ENCODE data around the gene TNFRSF25.

TNFRSF25 gene

DNA sequence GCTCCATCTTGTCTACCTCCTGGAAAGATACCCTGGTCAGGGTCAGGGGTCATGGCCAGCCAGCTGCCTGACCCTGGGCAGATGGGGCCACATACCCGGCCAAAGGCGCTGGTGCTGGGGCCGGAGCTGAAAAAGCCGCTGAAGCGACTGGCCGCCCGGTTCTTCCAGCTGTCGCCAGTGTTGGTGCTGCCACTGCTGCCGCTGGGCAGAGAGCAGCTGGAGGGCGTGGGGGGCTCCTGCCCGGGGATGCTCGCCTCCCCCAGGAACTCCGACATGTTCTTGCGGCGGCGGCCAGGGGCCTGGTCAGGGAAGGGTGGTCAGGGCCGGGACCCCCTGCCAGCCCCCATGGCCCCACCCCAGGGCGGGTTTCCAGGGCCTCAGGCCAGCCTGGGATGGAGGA lies 7.2 kb upstream of the TNFRSF25 start:
- DNase-seq (ENCODE audit: low read depth) = no peak
- H3K4me3 ChIP-seq (ENCODE audit: low read depth, low read length) = no peak overlapping the region

DNA sequence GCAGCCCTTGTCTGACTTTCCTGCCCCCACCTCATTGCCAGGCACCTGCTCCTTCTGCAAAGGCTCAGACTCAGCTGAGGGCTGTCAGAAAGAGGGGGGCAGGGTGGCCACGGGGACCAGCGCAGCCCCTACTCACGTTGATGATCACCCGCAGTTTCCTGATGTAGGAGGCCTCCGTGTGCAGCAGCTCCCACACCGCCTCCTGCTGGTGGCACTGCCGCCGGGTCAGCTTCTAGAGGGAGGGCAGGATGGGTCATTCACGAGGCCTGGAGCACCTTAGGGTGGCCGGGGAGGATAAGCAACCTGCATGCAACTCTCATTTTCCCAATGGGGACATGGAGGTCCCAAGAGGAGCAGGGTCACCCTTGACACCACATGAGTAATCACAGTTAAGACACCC lies 6.4 kb upstream of the TNFRSF25 start:
- no peak for DNase-seq (ENCODE audit: low read depth)
- H3K4me3 ChIP-seq (ENCODE audit: low read depth, low read length) = no peak overlapping the region

DNA sequence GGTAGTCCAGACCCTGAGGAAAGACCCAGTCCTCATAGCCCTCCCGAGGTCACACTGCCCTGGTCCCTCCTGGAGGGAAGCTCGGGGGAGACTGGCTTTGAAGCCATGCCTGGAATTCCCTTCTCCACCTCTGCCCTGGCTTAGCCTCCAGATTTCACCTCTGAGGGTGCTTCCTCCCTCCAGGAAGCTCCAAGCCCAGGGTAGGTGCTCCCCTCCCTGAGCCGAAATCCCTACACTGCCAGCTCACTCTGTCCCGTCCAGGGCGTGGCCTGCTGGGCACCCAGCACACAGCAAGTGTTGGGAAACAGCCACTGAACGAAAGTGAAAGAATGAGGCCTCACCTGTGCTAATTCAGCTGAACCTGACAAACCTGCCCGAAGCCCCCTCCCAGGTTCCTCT lies 6.0 kb upstream of the TNFRSF25 start:
- no peak overlapping the region for H3K4me3 ChIP-seq (ENCODE audit: low read depth, low read length)
- no peak for DNase-seq (ENCODE audit: low read depth)

DNA sequence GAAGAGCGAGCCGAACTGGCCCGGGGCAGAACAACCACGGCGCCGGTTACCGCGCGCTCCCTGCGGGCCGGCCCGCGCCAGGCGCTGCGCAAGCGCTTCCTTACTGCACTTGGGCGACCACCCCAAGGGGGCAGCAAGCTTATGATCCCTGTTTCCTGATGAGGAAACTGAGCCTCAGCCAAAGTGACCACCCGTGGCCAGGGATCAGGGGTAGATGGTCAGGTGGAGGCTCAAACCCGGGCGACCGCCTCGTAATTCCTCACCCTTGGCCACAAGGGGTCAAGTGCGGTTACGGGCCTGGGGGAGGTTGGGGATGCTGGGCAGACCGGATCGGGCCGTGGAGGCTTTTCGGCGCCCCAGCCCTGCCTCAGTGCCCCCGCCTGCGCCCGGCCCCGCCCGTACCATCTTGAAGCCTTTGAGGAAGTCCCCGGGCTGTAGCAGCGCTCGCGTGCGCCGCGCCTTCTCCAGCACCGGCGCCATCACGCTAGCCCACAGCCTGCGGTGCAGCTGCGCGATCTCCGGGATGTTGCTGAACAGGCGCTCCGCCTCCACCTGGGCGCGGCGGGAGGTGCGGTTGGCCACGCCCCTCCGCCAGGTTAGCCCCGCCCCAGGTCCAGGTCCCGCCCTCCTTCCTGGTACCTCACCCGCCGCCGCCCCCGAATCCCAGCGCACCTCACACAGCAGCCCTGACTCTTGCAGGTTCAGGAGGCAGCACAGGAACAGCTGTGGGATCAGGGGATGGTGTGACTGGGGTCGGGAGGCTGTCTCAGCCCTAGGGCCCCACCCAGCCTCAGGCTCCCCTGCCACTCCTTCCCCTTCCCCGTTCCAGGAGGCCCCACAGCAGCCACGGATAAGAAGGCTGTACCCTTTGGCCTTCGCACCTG lies 5.4 kb upstream of the TNFRSF25 start:
- DNase-seq (ENCODE audit: low read depth) = no peak
- no peak overlapping the region for H3K4me3 ChIP-seq (ENCODE audit: low read depth, low read length)

DNA sequence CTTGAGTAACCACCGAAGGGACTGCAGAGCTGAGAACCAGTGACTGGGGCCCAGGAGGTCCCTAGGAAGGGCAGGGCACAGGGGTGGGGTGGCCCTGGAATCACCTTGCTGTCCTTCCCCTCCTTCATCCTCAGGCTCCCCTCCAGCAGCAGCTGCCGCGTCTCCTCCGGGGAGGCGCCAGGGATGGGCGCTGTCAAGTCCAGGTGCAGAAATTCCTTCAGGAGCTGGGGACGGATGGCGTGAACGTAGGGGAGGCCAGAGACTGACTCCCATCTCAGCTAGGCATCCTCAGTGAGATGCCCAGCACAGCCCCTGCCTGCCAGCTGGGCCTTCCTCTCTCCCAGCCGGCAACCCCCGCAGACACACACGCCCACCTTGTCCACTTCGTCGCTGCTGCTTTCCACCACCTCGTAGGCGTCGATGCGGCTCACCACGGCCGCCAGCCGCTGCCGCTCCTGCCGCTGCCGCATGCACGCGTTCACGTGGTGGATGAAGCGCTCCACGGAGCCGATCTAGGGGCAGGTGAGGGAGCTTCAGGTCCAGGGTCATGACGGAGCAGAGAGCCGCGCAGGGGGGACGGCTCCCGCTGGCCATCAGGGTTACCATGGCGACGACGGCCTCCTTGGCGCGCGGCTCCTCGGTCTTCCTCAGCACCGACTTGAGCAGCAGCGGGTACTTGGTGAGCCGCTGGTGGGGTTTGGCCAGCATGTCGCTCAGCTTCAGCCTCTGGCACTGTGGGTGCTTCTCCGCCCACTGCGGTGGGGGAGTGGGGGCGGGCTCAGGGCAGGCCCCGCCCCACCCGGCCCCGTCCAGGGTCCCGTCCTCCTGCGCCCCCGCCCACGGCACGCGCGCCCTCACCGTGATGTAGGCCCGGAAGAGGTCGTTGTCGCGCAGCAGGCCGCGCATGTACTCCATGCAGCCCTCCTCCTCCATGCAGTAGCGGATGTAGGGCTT lies 4.4 kb upstream of the TNFRSF25 start:
- DNase-seq (ENCODE audit: low read depth) = no peak
- no peak overlapping the region for H3K4me3 ChIP-seq (ENCODE audit: low read depth, low read length)

DNA sequence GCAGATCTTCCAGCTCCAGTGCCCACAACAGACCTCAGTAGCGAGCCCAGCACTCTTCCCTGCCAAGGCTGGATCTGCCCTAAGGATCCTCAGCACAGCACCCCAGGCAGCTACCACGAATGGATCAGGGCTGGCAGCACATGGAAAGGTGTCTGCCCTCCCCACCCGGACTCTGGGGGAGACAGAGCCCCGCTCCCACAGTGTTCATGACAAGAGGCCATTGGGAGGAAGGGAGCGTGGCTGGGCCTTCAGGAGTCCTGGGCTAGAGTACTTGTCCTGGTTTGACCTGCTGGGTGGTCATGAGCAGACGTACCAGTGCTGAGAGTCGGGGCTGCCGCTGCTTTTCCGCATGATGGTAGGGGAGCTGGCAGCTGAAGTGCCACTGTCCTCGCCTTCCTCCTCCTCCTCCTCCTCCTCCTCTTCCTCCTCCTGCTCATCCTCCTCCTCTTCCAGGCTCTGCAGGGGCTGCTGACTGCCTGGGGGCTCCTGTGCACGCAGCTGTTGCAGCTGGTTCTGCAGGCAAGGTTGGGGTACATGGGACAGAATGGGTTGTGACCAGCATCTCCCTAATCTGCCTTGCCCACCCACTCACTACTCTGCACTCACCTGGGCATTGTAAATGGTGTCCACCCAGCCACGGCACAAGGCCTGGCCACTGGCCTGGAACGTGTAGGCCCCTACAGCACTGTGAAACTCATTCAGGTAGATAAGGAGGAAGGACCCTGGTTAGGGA lies 2.9 kb upstream of the TNFRSF25 start:
- H3K4me3 ChIP-seq (ENCODE audit: low read depth, low read length) = no peak overlapping the region
- no peak for DNase-seq (ENCODE audit: low read depth)

DNA sequence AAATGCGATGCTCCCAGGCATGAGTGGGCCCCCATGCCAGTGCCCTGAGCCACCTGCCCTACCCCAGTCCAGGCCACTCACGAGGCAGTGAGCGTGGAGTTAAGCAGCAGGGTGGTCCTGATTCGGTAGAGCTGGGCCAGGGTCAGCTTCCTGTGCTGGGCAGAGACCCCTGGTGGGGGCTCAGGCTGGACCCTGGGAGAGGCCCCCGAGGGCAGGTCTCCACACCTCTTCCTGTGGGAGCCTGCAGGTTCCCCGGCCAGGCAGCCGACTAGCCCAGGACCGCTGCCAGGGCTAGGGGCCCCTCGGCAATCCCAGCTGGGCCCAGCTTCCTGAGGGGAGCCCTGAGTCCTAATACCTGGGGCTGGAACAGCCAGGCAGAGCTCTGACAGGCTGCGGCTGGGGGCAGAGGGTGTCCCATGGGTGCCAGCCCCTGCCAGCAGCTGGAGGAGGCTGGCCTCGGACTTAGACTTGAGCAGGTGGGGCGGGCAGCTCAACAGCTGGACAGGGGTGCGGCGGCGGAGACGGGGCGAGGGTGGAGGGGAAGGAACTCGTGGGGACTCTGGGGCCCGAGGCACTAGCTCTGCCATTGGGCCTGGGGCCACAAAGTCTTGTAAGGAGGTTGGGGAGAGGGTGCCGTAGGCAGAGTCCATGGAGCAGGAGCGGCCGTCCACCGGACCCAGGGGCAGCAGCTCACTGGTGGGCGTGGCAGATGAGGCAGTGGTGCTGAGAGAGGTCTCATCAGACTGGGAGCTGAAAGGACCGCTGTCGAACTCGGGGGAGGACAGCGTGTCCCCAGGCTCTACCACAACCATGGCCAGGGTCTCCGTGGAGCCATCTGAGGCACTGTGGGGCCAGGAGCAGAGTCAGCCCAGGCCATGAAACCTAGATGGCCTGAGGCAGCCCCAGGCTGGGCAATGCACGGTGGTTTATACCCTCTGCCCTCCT lies 2.0 kb upstream of the TNFRSF25 start:
- H3K4me3 ChIP-seq (ENCODE audit: low read depth, low read length) = no peak overlapping the region
- DNase-seq (ENCODE audit: low read depth) = no peak

DNA sequence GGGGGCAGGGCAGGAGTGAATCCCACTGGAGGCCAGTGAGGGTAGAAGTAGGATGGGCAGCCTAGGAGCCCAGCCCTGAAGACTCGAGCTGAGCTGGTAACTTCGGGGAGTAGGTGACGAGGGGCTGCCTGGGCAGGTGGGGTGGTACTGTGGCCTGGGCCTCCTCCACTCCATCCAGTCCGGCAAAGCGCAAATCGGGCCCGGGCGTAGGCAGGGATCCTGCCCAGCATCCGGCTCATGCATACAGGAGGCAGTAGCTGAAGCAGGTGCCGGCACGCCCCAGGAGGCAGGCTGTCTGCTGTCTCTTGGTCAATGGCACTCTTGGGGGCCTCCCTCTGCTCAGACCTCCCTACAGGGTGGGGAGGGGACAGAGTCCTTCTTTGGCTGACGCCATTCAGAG lies 1.3 kb upstream of the TNFRSF25 start:
- DNase-seq (ENCODE audit: low read depth) = no peak
- no peak overlapping the region for H3K4me3 ChIP-seq (ENCODE audit: low read depth, low read length)

DNA sequence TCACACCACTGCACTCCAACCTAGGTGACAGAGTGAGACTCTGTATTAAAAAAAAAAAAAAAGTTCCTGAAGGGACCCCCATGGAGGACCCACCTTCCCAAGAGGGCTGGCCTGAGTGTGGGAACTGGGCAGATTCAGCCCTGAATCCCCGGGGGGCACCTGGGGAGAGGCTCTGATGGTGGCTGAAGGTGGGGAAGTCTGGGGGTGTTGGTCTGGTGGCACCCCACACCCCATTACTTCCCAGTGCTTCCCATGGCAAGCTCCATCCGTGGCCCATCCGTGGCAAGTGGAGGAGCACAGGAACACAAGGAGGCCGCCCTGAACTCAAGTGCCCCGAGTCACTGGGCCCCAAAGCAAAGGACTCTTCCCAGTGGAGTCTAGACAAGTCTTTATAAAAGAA lies 778 bp upstream of the TNFRSF25 start:
- H3K4me3 ChIP-seq (ENCODE audit: low read depth, low read length) = no peak overlapping the region
- DNase-seq (ENCODE audit: low read depth) = no peak

DNA sequence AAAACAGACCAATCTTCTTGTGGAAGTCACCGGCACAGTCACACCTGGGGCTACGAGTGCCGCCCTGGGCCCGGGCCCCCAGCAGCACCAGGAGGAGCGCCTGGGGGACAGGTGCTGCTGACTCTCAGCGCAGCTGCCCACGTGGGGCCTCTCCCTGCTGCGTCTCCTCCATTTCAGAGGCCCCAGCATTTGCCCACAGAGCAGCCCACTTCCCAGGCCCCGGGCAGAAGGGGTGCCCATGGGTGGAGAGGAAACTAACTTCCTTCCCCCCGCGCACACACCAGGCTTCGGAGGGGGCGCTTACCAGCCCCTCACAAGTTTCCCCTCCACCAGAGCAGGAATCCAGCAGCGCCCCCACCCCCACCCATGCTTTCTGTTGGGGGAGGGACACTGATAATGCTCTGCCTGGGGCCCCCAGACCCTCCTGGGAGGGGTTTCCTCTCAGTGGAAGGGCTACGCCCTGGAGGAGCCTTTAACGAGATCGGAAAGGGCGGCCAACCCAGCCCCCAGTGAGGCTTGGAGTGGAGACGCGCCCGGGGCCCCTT lies 440 bp downstream of the TNFRSF25 start:
- no peak for DNase-seq (ENCODE audit: low read depth)
- no peak overlapping the region for H3K4me3 ChIP-seq (ENCODE audit: low read depth, low read length)

DNA sequence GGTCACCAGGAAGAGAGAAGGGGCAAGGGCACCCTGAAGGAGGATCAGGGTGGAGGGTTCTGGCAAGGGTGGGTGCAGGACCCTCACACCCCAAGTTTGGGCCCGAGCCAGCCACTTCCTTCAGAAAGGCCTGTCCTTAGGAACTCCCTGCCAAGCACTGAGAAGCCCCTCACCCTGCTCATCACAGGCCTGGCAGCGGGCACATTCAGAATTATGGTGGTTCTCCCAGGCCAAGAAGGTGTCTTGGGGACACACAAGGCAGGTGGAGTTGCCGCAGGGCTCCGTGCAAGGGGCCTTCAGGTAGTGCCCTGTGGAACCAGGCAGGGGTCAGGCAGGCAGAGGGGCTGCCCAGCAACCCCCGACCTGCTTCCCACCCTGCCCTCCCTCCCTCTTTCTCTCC lies 1.1 kb downstream of the TNFRSF25 start:
- no peak overlapping the region for H3K4me3 ChIP-seq (ENCODE audit: low read depth, low read length)
- DNase-seq (ENCODE audit: low read depth) = no peak

DNA sequence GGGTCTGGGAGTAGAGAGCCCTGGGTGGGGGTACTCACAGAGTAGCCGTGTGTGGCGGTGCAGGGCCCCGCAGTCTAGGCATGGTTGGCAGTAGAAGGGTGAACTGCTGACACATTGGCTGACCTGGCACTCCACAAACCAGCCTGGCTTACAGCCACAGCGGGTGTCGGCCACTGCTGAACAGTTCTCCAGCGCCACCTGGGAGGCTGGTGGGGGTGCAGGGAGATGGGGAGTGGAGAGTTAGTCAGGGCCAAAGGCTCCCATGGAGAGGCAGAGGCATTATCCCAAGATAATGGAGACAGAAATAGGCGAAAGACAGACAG lies 1.5 kb downstream of the TNFRSF25 start:
- H3K4me3 ChIP-seq (ENCODE audit: low read depth, low read length) = no peak overlapping the region
- DNase-seq (ENCODE audit: low read depth) = no peak

DNA sequence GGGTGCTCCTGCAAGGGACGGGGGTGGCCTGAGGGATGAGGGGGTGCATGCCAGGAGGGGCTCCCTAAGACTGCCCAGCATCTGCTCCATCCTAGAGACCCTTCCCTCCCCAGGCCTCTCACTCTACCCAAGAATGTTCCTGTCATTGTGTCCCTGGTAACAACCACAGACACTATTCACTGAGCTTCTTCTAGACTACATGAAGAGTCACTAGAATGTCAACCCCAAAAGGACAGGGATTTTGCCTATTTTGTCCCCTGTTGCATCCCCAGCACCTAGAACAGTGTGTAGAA lies 2.9 kb downstream of the TNFRSF25 start:
- DNase-seq (ENCODE audit: low read depth) = no peak
- no peak overlapping the region for H3K4me3 ChIP-seq (ENCODE audit: low read depth, low read length)

DNA sequence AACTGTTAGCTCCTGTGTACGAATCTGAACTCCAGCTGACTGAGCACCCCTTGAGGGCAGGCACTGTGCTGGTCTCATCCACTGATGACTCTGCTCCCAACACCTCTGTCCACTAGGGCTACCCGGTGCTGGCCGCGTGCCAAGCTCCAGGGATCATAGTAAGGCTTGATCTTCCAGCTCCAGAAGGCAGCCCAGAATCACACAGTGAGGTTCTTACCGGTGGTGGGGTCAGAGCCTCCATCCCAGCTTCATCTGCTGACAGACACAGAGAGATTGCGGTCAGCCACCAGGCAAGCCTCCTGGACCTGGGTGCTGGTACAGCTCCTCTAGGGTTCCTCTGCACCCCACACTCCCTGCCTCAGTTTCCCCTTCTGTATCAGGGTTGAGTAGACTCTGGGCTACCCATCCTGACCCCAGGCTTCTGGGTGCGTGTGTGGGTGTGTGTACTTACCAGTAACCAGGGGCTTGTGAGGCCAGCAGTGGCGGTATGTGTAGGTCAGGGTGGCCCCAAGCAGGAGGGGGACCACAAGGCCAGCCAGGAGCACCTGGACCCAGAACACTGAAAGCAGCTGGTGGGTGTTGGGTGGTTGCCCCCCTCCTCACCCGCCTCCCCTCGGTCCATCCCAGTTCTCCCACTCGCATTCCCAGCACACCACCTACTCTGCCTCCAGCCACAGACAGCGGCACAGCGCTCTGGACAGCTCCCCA lies 3.4 kb downstream of the TNFRSF25 start:
- DNase-seq (ENCODE audit: low read depth) = no peak
- no peak overlapping the region for H3K4me3 ChIP-seq (ENCODE audit: low read depth, low read length)

DNA sequence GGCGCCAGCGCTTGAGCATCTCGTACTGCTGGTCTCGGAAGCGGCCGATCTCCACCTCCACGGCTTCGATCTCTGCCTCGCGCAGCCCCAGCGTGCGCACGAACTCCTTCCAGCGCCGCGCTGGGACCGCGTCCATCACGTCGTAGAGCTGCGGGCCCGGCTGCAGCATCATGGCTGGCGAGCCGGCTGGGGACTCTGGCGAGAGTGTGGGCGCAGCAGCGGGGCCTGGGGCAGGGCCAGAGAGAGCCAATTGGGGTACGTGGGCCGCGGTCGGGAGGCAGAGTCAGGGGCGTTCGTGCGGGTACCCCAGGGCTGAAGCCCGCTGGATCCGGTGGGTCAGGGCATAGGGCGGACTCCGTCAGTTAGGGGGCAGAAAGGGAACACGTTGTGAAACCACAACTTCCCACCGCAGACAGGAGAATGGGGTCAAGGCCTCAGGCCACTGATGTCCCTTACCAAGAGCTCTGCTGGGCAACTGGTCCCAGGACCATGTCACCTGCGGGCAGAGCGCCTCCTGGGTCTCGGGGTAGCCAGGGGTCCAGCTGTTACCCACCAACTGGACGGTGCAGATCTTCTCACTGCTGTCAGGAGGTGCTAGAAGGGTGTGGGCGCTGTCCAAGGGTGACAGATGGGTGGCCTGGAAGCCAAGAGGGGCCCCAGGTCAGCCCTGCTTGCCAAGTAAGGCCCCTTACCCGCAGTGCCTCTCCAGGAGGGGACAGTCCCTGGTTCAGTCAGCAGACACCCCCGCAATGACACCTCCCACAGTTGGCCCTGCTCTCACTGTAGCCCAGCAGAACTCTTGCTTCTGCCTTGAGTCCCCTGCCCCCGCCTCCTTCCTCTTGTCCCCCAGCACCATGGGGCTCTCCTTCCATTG lies 4.2 kb downstream of the TNFRSF25 start:
- H3K4me3 ChIP-seq (ENCODE audit: low read depth, low read length) = no peak overlapping the region
- no peak for DNase-seq (ENCODE audit: low read depth)

DNA sequence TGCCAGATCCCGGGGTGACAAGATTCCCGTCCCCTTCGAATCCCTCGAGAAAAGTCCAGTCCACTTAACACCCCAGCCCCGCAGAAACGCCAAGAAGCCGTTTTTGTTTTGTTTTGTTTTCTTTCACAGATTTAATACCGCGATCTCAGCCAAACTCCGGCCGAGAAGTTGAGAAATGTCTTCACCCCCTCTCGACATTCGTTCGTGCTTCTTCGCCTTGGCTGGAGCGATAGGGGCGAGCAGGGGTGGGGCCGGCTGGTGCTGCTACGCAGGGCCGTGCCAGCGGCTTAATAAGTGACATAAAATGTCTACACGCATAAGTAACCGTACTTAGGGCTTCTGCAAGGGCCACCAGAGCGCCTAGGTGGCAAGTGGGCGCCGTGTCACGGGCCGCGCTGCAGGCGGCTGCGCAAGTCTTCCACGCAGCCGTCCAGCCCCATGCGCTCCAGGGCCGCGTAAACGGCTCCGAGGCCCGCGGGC lies 4.9 kb downstream of the TNFRSF25 start:
- H3K4me3 ChIP-seq (ENCODE audit: low read depth, low read length) = no peak overlapping the region
- DNase-seq (ENCODE audit: low read depth) = no peak

DNA sequence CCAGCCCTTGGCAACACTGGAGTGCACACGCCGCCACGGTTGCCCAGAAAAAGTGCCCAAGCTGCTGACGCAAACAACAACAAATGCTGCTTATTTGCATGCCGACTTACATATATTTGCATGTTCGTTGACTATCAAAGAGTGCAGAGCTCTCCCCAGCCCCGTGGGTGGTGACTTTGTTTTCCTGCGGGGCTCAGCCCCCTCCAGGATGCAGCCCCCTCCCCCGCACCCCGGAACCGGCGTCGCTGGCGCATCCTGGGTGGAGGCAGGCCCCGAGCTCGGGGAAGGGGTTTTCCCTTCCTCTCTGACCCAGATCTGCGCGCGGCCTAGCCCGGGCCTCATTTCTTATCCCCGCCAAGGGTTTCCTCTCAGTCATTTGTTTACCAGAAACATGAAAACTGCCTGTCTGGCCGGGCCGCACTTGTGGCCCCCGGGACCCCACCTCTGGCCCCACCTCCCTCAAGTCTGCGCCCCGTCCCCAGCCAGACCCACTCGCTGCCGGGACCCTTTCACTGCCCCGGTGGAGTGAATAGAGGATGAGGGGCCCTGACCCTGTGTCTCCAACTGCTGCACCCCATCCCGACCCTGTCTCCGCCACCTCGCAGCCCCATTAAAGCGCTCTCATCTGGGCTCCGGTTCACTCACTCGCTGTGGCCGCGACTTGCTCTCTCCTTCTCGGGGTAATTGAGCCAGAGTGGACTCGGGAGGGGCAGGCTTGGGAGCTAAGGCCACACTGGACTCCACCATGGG lies 5.5 kb downstream of the TNFRSF25 start:
- H3K4me3 ChIP-seq (ENCODE audit: low read depth, low read length) = peak overlapping the region; percentile 18
- DNase-seq (ENCODE audit: low read depth) = no peak

Measured in skeletal muscle cell (primary cell).